GM18907 (cell line): ENCODE data around the gene FCER2.
A peak's percentile ranks its signal among the peaks of the same experiment; 100 is the strongest.

Source experiments
- ATAC-seq: cut with Tn5 transposase; IDR thresholded peaks from one replicate; pipeline ENCODE4 v1.9.1; 2021; ENCODE audit warnings: mild to moderate bottlenecking, moderate library complexity; ENCODE audit not compliant: unreplicated experiment

FCER2 gene

GRCh38 chr19:7704280-7705060, 2.5 kb upstream of the FCER2 start:
- no peak for ATAC-seq

DNA sequence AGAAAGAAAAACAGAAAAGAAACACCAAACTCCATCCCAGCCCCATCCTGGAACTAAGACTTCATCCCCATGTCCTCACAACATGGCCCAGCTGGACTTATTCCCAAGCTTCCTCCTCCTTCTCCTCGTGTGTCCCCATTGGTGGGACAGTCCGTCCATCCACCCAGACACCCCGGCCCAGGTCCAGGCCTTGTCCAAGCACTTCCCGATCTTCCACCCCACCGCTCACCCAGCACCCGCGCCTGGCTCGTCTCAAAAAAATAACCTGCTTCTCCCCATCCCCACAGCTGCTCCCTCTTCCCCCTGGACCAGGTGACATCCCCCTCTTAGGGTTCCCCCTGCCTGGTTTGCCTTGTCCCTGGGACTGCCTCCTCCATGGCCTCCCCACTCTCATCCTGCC, 1.4 kb upstream of the FCER2 start:
- no peak for ATAC-seq

DNA sequence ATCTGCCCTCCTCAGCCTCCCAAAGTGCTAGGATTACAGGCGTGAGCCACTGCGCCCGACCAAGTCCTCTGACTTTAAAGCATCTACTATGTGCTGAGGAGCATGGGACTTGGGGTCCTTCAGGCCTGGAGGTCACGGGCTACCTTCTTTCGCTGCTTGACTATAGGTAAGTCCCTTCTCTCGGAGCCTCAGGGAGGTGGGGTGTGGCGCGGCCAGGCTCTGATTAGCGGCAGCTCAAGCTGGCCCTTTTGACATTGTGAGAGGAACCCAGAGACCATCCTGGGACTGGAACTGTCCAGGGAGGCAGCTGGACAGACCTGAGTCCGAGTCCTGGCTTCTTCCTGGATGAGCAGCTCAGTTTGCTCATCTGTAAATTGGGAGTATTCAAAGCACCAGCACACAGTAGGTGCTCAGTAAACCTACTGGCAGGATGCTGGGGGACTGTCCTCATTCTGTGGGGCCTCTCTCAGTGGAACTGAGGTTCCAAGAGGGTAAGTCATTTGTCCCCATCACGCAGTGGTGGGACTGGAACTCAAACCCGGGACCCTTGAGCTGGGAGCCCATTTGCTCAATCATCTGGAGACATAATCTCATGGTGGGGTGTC, 780 bp downstream of the FCER2 start:
- ATAC-seq: no peak

DNA sequence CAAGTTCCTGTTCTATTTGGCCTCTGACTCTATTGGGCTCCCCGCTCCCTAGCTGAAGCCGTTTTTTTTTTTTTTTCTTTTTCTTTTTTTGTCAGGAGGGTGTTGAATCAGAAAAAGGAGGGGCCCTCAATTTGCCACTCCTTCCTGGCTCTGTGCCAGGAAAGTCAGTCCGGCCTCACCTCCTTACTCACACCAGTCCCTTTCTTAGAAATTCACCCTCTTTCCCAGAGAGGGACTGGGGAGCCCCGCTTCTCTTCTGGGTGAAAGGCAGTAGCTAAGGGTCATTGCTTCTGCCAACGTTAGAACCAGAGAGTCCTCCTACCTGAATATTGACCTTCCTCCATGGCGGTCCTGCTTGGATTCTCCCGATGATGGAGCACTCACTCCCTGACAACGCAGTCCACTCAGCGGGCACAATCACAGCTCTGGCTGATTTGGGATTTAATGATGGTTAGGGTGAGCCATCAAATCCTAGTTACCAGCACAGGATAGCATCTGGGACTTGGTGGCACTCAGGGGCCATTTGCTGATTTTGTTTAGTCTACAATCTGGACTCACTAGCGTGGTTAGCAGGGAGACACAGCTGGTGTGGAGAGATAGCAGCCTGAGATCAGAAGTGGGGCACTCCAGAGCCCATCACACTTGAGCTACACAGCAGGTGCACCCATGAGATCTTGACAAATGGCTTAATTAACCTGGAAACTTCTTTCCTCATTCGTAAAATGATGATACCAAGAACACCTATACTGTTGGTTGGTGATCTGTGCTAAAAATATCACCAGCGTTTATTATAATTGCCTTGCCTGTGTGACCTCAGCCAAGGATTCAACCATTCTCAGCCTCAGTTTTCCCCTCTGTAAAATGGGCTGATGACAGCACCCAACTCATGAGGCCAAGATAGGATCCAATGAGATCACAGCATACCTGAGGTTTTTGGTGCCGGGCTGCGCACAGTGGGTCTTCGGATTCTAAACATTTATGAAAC, 2.2 kb downstream of the FCER2 start:
- ATAC-seq: no peak

GRCh38 chr19:7699003-7699402, 2.9 kb downstream of the FCER2 start:
- ATAC-seq: no peak

DNA sequence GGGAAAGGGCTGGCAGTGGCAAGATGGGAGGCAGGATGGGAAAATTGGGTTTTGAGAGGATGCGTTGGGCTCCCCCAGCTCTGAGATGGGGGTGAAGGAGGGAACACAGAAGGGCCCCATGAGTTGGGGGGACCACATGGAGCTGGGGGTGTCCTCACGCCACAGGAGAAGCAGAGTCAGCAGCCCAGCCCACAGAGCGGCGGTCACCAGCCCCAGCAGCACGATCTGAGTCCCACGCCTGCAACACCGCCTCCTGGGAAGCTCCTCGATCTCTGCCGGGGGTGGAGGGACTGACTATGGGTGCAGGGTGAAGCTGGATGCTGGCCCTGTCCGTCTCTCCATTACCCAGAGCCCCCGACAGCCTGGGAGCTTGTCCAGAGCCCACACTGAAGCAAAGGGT, 3.3 kb downstream of the FCER2 start:
- ATAC-seq: no peak

- no peak for ATAC-seq
Measured at GRCh38 chr19:7697721-7698287, 4.1 kb downstream of the FCER2 start.

- no peak for ATAC-seq
Measured at GRCh38 chr19:7694499-7694898, 7.4 kb downstream of the FCER2 start.

- no peak for ATAC-seq
Measured at GRCh38 chr19:7692417-7693088, 9.4 kb downstream of the FCER2 start.

DNA sequence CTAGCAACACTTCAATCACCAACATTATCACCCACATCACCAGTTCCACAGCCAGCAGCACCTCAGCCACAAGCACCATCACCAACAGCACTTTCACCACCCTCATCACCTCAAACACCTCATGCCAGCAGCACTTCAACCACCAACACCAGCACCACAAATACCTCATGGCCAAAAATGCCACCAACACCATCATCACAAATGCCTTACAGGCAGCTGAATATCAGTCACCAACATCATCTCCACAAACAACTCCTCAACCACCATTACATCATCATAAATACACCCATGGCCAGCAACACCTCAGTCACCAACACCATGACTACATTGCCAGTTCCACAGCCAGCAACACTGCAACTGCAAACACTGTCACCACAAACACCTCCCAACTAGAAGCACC, 10.4 kb downstream of the FCER2 start:
- no peak for ATAC-seq

- no peak for ATAC-seq
Measured at GRCh38 chr19:7690779-7691258, 11.1 kb downstream of the FCER2 start.

DNA sequence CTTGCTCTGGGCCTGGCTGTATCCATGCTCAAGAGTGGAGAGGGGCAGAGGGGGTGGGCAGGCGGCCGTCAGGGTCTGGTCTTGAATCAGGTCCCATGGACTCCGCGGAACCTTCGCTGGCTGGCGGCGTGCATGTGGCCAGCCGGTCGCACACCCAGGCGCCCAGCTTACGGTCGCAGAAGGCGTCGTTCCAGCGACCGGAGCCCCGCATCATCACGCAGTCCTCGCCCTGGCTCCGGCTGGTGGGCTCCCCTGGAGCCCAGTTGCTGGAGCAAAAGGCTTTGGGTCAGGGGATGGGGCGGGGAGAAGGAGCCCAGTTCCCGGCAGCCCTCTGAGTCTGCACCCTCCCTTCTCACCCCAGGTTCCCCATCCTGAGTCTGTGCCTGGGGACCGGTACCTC, 12.8 kb downstream of the FCER2 start:
- no peak for ATAC-seq

DNA sequence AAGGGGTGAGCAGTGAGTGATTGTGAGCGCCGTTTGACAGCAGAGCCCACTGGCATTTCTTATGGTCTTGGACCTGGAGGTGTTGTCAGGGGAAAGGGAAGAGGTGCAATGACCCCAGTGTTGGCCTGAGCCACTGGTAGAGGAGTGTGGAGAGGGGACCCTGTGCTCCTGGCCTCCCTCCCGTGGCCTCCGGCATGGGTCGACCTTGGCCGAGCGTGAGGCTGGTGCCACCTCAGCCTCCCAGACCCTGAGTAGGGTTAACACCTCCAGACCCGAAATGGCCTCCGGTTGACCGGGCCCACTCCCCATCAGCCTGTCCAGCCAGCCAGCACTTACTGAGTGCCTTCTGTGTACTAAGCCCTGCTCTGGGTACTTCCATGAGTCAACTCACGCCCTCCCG, 14.8 kb downstream of the FCER2 start:
- no peak for ATAC-seq

DNA sequence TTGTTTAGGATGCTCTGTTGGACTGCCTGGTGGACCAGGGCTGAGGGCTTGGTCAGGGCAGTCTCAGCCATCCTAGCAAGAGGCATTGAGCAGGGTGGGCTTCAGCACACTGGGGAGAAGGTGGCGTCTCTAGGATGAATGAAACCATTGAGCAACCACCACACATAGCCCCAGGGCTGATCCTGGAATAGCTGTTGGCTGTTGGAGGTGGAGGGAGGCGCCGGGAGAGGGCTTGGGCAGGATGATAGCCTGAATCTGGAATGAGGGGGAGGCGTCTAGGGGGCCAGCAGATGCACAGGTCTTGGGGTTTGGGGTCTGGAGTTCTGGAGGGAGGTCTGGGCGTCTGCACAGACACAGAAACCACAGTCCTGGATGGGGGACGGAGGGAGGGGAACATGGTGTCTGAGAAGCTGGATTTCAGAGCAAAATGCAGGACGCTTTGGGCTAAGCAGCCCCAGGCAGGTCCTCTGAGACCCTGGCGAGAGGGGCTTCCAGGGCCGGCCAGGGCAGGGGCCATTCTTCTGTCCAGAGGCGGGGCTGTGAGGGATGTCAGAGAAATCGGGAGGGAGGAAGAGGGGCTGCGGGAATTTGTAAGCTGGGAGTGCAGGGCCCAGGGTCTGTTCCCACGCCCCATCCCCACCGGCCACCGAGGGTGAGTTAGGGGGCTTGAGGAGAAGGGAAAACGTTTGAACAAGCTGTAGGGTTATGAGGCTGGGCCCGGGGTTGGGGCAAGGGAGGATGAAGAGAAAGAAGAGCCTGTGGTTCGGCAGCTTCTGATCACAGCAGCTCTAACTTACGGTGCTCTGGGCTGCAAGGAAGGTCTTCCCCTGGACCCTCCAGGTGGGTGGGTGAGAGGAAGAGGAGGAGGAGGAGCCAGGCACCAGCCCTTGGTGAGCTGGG, 16.1 kb downstream of the FCER2 start:
- no peak for ATAC-seq

GRCh38 chr19:7682175-7682855, 19.6 kb downstream of the FCER2 start:
- ATAC-seq: no peak

GRCh38 chr19:7681340-7682174, 20.4 kb downstream of the FCER2 start:
- peak; percentile 19 for ATAC-seq

DNA sequence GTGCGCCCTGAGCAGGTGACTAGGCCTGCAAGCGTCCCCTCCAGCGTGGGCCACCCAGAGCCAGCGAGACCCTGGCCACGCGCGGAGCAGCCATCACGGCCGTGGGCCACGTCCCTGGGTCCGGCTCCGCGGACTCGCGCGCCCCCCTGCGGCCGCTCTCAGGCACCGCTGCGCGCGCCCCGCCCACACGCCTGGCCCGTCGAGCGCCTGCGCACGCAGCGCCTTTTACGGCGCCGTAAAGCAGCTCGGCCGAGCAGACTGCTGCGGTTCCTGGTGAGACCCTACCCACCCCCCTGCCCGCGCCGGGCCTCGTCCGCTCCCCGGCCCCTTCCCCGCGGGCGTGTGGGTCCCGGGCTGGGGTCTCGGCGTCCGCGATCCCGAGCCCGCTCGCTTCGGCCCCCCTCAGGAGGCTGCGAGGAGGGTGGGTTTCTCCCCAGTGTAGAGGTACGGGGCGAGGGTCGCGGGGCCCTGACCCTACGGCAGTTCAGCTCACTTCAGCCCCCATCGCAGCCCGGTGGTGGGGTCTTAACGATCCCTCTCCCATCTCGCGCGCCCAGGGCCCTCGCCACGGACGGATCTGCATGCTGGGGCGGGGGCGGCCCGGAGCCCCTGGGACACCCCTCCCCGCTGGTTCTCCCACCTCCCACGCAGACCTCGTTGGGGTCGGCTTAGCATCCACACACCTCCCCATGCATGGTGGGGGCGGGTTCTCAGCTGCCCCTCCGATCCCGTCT, 21.2 kb downstream of the FCER2 start, which contains the start of gene TRAPPC5:
Gene TRAPPC5 (plus strand): TSS at position 228 of the 734 bp plus-strand sequence. CDS start 1,421 bp downstream, outside the sequence.
- peak; percentile 61 for ATAC-seq
